Peyer's patch (tissue), 4 donors: ENCODE measurements around the gene GLYATL3.
A peak's percentile ranks its signal among the peaks of the same experiment; 100 is the strongest.

ENCODE experiments used
- CTCF ChIP-seq, 6 experiments: fragments of 450-650 bp in 4 of 6; fragments of 200-600 bp in 2 of 6; sonication (generic) in 1 of 6; IDR thresholded peaks; one replicate each; pipeline ENCODE4 v1.5.1; 2017 to 2019; ENCODE audit warnings: antibody characterized with exemption in 6 of 6, mild to moderate bottlenecking in 3 of 6, moderate library complexity in 1 of 6
- POLR2A ChIP-seq, 2 donors: fragments of 450-650 bp; IDR thresholded peaks; one replicate each; pipeline ENCODE4 v1.5.1; 2017; ENCODE audit warnings: antibody characterized with exemption in 2 of 2, mild to moderate bottlenecking in 2 of 2, moderate library complexity in 2 of 2

GRCh38 chr6:49570474-49571079 is 70.9 kb downstream of the GLYATL3 start:
- no peak for TF ChIP-seq POLR2A (IDR thresholded peaks at IDR 0.05)
- peak in 3 of 6 experiments; percentile 20 to 39 (median 27) for TF ChIP-seq CTCF (IDR thresholded peaks at IDR 0.05)
